Activated B cell treated with CpG ODN at 0.5 μM for 24 hours (primary cell): ENCODE data around the gene GJC3. TPM values are rescaled to one million over a fixed set of nuclear protein-coding genes. Genes with fewer than 3 reads are reported as not detected.
"Not testable (repeated sequence)": the region's sequence is repeated elsewhere in the genome, so short reads cannot be mapped to it uniquely, and the experiment has no call there.

Source experiments
- ATAC-seq: fragments of 200-7000 bp; cut with Tn5 transposase; one replicate; pipeline ENCODE4 v1.10.0; 2021; ENCODE audit warnings: low read depth, mild to moderate bottlenecking, moderate library complexity
- CTCF ChIA-PET: fragments of 350-600 bp; sonication (Branson Sonifier 250); formaldehyde crosslinking; loops from one replicate; lab custom pipeline; 2021; ENCODE audit warnings: antibody characterized with exemption; lab: Charles Lee
- POLR2A ChIA-PET: fragments of 350-600 bp; sonication (Branson Sonifier 250); formaldehyde crosslinking; loops from one replicate; lab custom pipeline; 2021; ENCODE audit warnings: antibody characterized with exemption; lab: Charles Lee
- DNase-seq: peaks from one replicate; pipeline ENCODE4 v3.0.0; 2022
- H3K27ac Mint-ChIP-seq: one replicate; pipeline ENCODE4 v1.8.0; 2020; ENCODE audit warnings: mixed read lengths
- H3K27me3 Mint-ChIP-seq: one replicate; pipeline ENCODE4 v1.8.0; 2021; ENCODE audit warnings: mixed read lengths
- H3K36me3 Mint-ChIP-seq: one replicate; pipeline ENCODE4 v1.8.0; 2021; ENCODE audit warnings: low read depth, mixed read lengths
- H3K4me1 Mint-ChIP-seq: one replicate; pipeline ENCODE4 v1.8.0; 2021; ENCODE audit warnings: mixed read lengths
- H3K4me3 Mint-ChIP-seq: one replicate; pipeline ENCODE4 v1.8.0; 2020; ENCODE audit warnings: mild to moderate bottlenecking, mixed read lengths
- H3K9me3 Mint-ChIP-seq: one replicate; pipeline ENCODE4 v1.8.0; 2020; ENCODE audit warnings: mixed read lengths
- intact Hi-C: fragments of 100-400 bp; cut with micrococcal nuclease; formaldehyde crosslinking; loops from one replicate; pipeline ENCODE4 v1.15.1; 2024
- total RNA-seq: library from RNA; stranded (reverse); gene quantifications from 2 replicates; pipeline ENCODE4 v1.2.3, GENCODE V29; 2022
- TF ChIP-seq, protein P1 (sequence below): fragments of 200-600 bp; IDR thresholded peaks from one replicate; pipeline ENCODE4 v1.8.0; 2022; ENCODE audit warnings: antibody characterized with exemption, mild to moderate bottlenecking

The GJC3 gene, protein sequence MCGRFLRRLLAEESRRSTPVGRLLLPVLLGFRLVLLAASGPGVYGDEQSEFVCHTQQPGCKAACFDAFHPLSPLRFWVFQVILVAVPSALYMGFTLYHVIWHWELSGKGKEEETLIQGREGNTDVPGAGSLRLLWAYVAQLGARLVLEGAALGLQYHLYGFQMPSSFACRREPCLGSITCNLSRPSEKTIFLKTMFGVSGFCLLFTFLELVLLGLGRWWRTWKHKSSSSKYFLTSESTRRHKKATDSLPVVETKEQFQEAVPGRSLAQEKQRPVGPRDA
- not detected in 2 replicates for total RNA-seq

DNA sequence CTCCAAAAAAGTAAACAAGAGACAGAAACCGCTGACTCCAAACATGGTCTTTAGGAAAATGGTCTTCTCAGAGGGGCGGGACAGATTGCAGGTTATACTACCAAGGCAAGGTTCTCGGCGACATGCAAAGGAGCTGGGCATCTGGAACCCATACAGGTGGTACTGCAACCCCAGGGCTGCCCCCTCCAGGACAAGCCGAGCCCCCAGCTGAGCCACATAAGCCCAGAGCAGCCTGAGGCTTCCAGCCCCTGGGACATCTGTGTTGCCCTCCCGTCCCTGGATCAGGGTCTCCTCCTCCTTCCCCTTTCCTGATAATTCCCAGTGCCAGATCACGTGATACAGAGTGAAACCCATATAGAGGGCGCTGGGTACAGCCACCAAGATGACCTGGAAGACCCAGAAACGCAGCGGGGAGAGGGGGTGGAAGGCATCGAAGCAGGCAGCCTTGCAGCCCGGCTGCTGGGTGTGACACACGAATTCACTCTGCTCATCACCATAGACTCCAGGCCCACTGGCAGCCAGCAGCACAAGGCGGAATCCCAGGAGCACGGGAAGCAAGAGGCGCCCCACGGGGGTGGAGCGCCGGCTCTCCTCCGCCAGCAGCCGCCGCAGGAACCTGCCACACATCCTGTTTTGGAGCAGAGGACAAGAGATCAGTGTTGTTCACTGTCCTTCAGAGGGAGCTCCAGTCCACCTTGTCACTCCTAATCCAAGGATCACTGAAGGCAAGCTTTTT is at the start of gene GJC3:
Gene GJC3 (minus strand): TSS at position 627 of the 736 bp plus-strand sequence. CDS start 0 bp downstream, at position 627.
- Mint-ChIP-seq H3K4me1 (peaks cover 8% of the 10 kb centered on the region), H3K27me3 (peaks cover 69% of the 10 kb centered on the region), H3K4me3 (no peak within 1 kb of the TSS), H3K27ac (no peak within 1 kb of the TSS), H3K36me3 (no peaks in the 10 kb centered on the region), H3K9me3 (no peaks in the 10 kb centered on the region)
- POLR2A ChIA-PET: no interaction called here
- DNase-seq (no peak), ATAC-seq (no peak)
- intact Hi-C loops: no loop called here
- TF ChIP-seq, protein P1, sequence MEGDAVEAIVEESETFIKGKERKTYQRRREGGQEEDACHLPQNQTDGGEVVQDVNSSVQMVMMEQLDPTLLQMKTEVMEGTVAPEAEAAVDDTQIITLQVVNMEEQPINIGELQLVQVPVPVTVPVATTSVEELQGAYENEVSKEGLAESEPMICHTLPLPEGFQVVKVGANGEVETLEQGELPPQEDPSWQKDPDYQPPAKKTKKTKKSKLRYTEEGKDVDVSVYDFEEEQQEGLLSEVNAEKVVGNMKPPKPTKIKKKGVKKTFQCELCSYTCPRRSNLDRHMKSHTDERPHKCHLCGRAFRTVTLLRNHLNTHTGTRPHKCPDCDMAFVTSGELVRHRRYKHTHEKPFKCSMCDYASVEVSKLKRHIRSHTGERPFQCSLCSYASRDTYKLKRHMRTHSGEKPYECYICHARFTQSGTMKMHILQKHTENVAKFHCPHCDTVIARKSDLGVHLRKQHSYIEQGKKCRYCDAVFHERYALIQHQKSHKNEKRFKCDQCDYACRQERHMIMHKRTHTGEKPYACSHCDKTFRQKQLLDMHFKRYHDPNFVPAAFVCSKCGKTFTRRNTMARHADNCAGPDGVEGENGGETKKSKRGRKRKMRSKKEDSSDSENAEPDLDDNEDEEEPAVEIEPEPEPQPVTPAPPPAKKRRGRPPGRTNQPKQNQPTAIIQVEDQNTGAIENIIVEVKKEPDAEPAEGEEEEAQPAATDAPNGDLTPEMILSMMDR: no peak
- CTCF ChIA-PET: no interaction called here

GRCh38 chr7:99976626-99977025 is 47.2 kb upstream of the GJC3 start:
- intact Hi-C loops: no loop called here
- Mint-ChIP-seq H3K4me1 (peaks cover 3% of the 10 kb centered on the region), H3K4me3 (no peak overlapping the region), H3K27me3 (peaks cover 20% of the 10 kb centered on the region), H3K36me3 (no peaks in the 10 kb centered on the region), H3K9me3 (no peaks in the 10 kb centered on the region), H3K27ac (no peak overlapping the region)
- ATAC-seq (no peak), DNase-seq (no peak)
- ChIA-PET CTCF (no interaction called here), POLR2A (no interaction called here)
- TF ChIP-seq, protein P1: no peak

DNA sequence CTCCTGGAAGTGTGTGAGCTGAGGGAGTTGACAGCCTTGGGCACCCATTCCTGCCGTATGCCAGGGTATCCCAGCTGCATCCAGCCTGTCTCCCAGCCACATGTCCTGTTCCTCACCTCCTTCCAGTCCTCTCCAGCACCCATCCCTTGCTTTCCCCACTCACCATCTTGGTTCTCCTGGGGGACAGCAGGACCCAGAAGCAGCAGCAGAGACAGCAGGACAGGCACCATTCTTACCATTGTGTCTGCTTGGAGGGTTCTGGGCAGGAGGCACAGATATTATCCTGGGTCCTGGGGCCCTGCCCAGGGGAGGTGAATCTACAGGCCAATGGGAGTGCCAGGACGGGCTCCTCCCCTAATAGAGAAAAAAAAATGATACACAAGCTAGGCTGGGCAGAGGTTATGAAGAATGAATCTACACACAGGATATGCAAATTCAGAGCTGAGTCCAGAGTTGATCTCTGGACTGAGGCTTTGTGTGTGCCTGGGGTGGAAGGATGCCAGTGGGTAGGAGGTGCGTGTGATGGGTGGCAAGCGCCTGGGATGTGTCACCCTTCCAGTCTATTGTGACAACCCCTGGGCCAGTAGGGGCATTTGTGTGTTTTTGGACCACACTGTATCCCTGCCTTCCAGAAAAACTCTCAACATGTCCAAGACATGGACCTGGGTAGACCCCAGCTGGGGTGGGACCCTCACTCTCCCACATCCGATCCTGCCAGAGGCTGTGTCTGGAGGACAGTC is 46.5 kb upstream of the GJC3 start, which contains the start of gene AZGP1:
Gene AZGP1 (minus strand): TSS at position 250 of the 740 bp plus-strand sequence. CDS start 11 bp downstream, at position 239.
- Mint-ChIP-seq H3K4me1 (peaks cover 3% of the 10 kb centered on the region), H3K4me3 (no peak within 1 kb of the TSS), H3K27me3 (peaks cover 22% of the 10 kb centered on the region), H3K36me3 (no peaks in the 10 kb centered on the region), H3K9me3 (no peaks in the 10 kb centered on the region), H3K27ac (no peak within 1 kb of the TSS)
- TF ChIP-seq, protein P1: no peak
- ChIA-PET POLR2A (no interaction called here), CTCF (interaction anchor here (0.6 kb wide), 2 partner anchors 152 to 1314 kb away, joined by 6 to 7 read pairs; no protein-coding TSS in a partner anchor)
- DNase-seq (no peak), ATAC-seq (no peak)
- intact Hi-C loops: no loop called here

DNA sequence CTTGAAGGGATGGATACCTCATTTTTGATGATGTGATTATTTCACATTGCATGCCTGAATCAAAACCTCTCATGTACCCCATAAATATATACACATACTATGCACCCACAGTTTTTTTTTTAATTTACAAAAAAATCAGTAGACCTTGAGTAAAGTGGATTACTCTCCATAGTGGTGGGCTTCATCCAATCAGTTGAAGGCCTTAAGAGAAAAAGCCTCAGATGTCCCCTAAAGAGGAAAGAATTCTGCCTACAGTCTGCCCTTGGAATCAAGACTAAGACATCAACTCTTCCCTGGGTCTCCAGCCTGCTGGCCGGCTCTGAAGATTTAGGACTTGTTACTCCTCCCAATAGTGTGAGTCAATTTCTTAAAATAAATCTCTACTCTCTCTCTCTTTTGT is 45.3 kb upstream of the GJC3 start:
- no peak for DNase-seq
- intact Hi-C loops: no loop called here
- ATAC-seq: no peak
- Mint-ChIP-seq H3K36me3 (no peaks in the 10 kb centered on the region), H3K4me3 (no peak overlapping the region), H3K9me3 (no peaks in the 10 kb centered on the region), H3K27me3 (peaks cover 26% of the 10 kb centered on the region), H3K4me1 (no peaks in the 10 kb centered on the region), H3K27ac (no peak overlapping the region)
- TF ChIP-seq, protein P1: no peak
- ChIA-PET CTCF (no interaction called here), POLR2A (no interaction called here)

DNA sequence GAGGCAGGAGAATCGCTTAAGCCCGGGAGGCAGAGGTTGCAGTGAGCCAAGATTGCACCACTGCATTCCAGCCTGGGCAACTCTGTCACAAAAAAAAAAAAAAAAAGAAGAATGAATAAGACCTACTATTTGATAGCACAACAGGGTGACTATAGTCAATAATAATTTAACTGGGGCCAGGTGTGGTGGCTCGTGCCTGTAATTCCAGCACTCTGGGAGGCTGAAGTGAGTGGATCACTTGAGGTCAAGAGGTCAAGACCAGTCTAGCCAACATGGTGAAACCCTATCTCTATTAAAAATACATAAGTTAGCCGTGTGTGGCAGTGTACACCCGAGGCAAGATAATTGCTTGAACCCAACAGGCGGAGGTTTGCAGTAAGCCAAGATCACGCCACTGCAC is 44.4 kb upstream of the GJC3 start:
- POLR2A ChIA-PET, H3K4me3 Mint-ChIP-seq, DNase-seq, H3K27ac Mint-ChIP-seq, CTCF ChIA-PET, intact Hi-C loops, H3K9me3 Mint-ChIP-seq, H3K36me3 Mint-ChIP-seq, ATAC-seq, H3K4me1 Mint-ChIP-seq: not testable (repeated sequence)
- H3K27me3 Mint-ChIP-seq: peaks cover 26% of the 10 kb centered on the region
